Stomach (tissue), 4 donors: Measurements from ENCODE around the gene FERMT3.

ENCODE experiments used
- EP300 ChIP-seq: sonication (generic); formaldehyde crosslinking; IDR thresholded peaks from one replicate; pipeline ENCODE4 v1.6.1; 2017; ENCODE audit warnings: antibody characterized with exemption
- TF ChIP-seq, protein P1 (sequence below), 7 experiments: fragments of 450-650 bp in 4 of 7; fragments of 200-600 bp in 3 of 7; sonication (generic) in 3 of 7; IDR thresholded peaks; one replicate each; pipeline ENCODE4 v1.5.1; 2016 to 2019; ENCODE audit warnings: antibody characterized with exemption in 7 of 7, control low read depth in 2 of 7, mild to moderate bottlenecking in 1 of 7

DNA sequence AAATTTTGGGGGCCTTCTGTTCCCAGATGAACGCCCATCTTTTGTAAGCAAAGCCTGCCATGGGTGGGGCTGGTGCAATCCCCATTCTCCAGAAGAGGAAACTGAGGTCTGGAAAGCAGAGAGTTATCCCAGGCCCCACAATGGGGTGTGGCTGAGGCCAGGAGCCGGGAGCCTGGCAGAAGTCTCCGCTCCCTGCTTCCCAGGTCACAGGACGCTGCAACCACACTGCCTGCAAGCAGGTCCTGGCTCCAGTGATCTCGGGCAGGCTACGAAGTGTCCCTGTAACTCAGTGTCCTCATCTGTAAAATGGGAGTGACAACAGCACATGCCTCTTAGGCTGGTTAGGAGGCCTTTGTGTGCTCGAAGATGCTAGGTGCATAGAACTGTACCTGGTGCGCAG, 46.5 kb downstream of the FERMT3 start:
- no peak for TF ChIP-seq EP300
- TF ChIP-seq, protein P1, sequence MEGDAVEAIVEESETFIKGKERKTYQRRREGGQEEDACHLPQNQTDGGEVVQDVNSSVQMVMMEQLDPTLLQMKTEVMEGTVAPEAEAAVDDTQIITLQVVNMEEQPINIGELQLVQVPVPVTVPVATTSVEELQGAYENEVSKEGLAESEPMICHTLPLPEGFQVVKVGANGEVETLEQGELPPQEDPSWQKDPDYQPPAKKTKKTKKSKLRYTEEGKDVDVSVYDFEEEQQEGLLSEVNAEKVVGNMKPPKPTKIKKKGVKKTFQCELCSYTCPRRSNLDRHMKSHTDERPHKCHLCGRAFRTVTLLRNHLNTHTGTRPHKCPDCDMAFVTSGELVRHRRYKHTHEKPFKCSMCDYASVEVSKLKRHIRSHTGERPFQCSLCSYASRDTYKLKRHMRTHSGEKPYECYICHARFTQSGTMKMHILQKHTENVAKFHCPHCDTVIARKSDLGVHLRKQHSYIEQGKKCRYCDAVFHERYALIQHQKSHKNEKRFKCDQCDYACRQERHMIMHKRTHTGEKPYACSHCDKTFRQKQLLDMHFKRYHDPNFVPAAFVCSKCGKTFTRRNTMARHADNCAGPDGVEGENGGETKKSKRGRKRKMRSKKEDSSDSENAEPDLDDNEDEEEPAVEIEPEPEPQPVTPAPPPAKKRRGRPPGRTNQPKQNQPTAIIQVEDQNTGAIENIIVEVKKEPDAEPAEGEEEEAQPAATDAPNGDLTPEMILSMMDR (IDR thresholded peaks at IDR 0.05) = no peak
